HG03039 (cell line): Measurements from ENCODE around the gene GLMN.
"Not testable (repeated sequence)": the region's sequence is repeated elsewhere in the genome, so short reads cannot be mapped to it uniquely, and the experiment has no call there.

Source experiments
- ATAC-seq: cut with Tn5 transposase; IDR thresholded peaks from one replicate; pipeline ENCODE4 v1.9.1; 2021; ENCODE audit warnings: mild to moderate bottlenecking, moderate library complexity; ENCODE audit not compliant: unreplicated experiment

GLMN gene

DNA sequence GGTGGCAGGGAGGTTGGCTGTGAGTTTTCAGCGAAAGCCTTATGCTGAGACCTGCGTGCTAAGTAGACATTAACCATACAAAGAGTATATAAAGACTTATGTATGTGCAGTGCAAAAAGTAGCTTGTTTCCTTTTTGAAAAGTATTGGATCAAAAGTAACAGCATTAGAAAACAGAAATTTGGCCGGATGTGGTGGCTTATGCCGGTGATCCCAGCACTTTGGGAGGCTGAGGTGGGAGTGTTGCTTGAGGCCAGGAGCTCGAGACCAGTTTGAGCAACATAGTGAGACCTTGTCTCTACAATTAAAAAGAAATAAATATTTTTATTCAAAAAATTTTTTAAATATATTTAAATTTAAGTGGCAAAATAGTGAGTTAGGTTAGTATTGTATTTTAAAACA lies 2.2 kb upstream of the GLMN start:
- ATAC-seq: no peak

DNA sequence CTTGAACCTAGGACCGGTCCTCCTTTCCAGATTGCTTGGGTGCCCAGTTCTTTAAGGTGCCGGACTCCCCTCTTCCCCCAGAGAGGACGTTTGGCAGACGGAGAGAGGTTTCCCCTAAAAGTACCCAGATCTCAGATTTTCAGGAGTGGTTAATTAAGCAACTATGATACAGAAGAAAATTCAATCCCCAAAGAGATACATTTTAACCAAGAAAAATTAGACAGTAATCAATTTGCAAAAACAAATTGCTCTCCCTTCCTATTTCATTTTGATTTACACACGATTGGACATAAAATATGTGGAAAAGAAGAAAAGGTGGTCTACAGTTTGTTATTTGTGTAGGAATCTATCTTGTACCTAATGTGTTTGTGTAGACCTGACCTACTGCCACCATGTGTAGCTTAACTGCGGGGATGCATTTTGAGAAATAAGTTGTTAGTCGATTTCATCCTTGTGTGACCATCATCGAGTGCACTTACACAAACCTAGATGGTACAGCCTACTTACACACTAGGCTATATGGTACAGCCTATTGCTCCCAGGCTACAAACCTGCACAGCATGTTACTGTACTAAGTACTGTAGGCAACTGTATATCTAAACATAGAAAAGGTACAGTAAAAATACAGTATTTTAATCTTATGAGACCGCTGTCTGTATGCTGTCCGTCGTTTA lies 827 bp upstream of the GLMN start:
- no peak for ATAC-seq

DNA sequence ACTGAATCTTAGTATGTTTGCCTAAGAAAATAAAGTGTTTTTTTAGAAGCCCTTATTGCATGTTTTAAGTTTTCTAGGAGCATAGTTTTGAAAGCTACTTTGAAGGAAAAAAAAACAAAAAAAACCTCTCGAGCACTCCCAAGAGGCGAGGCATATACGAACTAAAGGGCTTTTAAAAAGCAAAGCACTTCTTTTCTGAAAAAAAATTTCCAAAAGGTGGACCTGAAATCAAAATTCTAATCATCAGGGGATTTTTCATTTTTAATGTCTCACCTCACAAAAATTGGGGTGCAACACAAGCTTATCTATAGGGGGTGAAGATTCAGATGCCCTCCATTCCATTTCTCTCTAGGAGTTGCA lies 594 bp downstream of the GLMN start:
- no peak for ATAC-seq

DNA sequence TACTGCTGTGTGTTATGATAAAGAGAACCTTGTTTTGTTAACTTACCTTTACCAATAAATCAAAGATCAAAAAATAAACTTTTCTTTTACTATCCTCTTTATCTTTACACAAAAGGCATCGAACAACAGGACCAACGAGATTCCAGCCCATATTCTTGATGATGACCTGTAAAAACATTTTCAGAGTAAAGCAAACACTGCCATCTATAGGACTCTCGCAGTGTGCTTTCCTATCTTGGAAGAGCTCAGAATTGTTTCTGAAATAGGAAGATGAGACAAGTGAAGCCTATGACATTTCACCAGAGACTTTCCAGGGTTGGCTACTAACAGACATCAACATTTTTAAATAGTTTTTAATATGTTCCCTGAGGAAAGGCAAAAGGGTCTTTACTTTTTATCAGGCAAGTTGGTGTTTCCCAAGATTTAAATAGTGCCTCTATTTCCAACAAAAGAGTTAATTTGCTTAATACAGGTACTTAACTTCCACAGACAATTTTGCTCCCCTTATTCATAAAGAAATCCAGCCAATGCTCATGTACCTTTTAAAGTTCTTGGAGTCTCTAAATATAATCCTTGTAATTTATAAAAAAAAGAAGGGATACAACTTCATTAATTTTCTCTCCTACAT lies 7.3 kb downstream of the GLMN start:
- ATAC-seq: no peak

DNA sequence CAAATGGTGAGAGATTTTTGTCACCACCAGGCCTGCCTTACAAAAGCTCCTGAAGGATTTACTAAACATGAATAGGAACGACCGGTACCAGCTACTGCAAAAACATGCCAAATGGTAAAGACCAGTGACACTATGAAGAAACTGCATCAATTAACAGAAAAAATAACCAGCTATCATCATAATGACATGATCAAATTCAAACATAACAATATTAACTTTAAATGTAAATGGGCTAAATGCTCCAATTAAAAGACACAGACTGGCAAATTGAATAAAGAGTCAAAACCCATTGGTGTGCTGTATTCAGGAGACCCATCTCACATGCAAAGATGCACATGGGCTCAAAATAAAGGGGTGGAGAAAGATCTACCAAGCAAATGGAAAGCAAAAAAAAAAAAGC lies 17.4 kb downstream of the GLMN start:
- not testable (repeated sequence) for ATAC-seq

DNA sequence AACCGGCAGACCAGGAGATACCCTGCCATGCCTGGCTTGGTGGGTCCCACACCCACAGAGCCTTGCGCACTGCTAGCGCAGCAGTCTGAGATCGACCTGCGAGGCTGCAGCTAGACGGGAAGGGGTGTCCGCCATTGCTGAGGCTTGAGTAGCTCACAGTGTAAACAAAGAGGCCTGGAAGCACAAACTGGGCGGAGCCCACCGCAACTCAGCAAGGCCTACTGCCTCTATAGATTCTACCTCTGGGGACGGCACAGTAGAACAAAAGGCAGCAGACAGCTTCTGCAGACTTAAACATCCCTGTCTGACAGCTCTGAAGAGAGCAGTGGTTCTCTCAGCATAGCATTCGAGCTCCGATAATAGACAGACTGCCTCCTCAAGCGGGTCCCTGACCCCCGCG lies 19.0 kb downstream of the GLMN start:
- ATAC-seq: not testable (repeated sequence)

DNA sequence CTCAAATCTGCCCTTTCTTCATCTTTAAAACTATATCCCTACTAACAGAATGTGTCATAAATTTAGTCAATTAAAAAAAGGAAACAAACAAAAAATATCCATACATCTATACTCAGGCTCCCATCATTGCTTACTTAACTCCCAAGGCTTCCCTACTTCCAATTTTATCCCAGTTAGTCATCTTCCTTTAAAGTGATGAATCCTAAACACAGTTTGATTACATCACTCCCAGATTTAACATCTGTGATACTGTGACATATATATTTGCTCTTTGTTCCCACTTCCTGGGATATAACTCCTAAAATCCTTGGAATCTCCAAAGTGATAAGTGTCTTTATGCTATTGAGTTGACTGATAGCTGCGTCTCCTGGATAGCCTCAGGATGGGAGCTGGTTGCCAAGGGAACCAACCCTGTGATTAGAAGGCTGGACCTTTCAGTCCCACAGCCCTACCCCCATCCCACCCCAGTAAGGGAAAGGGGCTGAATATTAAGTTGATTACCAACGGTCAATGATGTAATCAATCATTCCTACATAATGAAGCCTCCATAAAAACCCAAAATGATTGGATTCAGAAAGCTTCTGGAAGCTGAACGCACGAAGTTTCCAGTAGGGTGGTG lies 21.6 kb downstream of the GLMN start:
- no peak for ATAC-seq

DNA sequence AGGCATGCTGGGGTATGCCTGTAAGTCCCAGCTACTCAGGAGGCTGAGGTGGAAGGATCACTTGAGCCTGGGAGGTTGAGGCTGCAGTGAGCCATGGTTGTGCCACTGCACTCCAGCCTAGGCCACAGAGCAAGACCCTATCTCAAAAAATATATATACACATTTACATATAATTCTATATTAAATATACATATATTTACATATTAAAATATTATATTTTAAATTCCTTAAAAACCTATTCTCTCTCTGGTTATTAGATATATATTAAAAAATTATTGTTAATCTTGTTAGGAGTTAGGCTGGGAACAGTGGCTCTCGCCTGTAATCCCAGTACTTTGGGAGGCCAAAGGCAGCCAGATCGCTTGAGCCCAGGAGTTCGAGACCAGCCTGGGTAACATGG lies 22.7 kb downstream of the GLMN start:
- no peak for ATAC-seq

DNA sequence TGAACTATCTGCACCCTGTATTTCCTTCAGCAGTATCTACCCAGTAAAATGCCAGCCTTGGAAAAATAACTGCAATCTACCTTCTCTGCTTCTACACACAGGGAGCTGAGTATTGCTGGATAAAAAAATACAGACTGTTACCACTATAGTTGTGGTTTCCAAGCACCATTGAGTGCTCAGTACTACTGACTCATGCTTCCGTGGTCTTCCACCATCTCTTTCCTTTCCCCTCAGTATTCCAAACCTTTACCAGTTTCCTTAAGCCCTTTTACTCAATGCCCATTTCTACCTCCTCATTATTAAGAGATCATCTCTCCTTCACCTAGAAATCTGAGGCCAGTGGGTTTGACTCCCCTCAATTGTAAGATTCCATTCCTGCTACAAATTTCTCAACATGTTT lies 23.8 kb downstream of the GLMN start:
- ATAC-seq: no peak

DNA sequence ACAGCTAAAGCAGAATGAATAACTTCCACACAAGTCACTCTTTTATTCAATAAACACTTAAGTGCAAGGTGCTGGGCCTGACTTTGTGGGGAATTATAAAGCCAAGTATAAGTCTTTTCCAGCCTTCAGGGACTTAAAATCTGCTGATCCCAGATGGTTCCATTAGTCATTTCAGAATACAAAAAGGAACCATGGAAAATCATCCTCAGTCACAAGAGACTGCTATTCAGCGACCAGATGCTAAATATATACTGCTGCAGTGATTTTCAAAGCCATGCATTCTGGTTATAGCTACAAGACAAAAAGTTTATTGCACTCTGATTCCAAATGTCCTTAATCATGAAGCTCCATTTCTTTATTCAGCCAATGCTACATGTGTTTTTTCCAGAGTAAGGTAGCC lies 25.7 kb downstream of the GLMN start:
- ATAC-seq: no peak

DNA sequence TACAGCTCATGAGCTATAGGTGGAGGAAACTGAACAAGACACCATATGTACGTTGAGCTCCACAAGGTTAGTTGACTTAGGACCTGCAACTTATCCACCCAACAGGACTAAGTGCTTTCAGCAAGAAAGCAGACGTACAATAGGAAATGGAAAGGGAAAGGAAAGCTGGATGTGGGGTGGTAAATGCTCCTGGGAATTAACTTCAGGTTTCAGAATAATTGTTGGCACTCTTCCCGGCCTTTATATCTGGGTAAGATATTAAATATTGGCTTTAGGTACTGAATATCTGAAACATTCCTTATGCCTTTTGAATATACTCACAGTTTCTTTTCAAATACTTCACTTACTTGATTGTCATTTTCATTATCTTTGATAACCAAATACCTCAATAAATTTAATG lies 36.3 kb downstream of the GLMN start:
- no peak for ATAC-seq

DNA sequence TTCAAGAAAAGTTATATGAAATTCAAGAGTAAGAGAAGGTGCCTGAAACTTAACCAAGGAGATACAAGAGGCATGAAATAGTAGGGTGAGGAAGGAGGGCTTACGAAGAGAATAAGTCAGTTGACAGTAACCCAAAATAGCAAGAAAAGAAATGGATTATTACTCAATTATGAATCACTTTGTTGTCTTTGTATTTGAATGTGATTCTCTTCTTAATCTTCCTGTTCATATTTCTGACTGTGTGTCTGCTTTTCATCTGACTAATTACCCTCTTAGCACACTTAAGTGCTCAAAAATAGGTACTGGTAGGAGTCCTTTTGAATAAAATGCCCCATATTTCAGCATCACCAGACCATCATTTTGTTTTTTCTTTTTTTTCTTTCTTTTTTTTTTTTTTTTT lies 39.4 kb downstream of the GLMN start:
- ATAC-seq: no peak

DNA sequence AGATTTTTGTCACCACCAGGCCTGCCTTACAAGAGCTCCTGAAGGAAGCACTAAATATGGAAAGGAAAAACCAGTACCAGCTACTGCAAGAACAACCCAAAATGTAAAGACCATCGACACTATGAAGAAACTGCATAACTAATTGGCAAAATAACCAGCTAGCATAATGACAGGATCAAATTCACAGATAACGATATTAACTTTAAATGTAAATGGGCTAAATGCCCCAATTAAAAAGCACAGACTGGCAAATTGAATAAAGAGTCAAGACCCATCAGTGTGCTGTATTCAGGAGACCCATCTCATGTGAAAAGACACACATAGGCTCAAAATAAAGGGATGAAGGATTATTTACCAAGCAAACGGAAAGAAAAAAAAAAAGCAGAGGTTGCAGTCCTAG lies 44.1 kb downstream of the GLMN start:
- not testable (repeated sequence) for ATAC-seq

DNA sequence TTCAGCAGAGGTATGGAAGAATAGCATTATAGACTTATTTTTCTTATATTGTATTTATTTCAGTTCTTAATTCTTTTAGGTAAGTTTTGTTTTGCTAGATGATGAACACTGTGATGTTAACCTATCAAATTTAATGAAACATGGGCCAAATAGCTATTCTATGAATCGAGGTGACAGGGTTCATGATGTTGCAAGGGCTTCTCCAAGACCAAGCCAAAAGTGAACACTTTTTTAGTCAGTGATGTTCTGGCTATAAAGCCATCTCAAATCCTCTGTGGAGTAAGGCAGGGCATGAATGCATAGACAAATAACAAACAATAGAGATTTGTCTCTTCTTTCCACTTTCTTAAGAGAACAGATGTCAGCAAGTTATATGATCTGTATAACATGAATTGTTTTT lies 54.4 kb downstream of the GLMN start:
- no peak for ATAC-seq

DNA sequence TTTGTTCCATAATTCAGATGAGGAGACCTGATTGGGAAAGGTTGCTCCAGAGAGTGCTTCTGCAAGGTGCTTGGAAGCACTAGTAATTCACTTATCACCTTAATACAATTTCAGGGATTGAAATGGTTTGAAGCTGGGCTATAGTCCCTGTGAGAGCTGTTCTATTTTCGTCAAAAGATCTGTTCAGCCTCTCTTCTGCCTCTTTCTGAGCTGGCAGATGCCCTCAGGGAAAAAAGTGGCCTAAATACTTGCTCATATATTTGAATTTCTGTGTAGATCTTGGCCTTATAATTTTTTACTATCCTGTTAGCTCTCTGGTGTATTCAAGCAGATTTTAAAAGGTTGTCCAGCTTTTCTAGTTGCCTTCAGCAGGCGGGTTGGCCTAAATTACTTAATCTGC lies 58.8 kb downstream of the GLMN start:
- no peak for ATAC-seq

DNA sequence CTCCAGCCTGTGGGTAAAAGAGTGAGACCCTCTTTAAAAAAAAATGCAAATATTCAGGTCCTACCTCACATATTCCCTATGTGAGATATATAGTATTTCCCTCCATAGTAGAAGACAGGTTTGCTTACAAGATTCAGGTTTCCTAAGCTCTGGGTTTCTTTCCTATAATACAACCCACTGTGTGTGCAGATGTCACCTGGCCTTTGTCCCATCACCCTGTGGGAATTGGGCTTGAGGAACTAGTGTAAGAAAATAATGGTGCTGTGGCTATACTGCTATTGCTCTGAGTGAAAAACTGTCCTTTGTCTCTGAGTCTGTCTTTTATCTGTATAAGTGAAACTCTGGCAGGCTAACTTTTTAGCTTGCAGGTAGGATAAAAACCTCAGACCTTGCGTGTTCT lies 68.1 kb downstream of the GLMN start:
- ATAC-seq: no peak

DNA sequence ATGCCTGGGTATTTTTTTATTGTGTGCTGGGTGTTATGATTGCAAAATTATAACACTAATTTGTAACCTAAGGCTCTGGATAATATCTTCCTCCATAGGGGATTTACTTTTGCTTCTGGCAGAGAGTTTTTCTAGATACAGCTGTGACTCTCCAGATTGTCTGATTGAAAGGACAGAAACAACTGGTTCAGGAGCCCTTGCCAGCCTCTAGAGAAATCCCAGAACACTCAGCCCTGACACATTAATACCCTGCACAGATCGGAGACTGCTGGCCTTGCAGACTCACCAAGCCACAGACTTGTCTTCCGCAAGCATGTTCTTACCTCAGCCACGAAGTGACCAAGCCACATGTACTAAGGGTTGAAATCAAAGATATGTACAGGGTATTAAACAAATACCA lies 70.4 kb downstream of the GLMN start:
- ATAC-seq: no peak

DNA sequence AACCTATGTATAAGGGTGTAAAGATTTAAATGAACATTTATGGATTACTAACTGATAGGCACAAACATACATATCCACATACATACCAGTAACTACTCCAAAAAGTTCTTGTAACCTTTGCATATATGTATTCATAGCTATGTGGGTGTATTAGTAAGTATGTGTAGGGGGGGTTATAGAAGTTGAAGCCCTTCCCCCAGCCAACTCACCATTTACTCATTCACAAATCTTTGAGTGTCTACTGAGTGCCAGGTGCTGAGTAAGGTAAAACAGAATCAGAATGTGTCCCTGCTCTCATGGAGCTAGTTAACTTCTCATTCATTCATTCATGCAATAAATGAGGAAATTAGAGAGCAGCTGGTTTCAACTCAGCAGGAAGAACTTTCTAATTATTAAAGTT lies 79.8 kb downstream of the GLMN start:
- no peak for ATAC-seq

DNA sequence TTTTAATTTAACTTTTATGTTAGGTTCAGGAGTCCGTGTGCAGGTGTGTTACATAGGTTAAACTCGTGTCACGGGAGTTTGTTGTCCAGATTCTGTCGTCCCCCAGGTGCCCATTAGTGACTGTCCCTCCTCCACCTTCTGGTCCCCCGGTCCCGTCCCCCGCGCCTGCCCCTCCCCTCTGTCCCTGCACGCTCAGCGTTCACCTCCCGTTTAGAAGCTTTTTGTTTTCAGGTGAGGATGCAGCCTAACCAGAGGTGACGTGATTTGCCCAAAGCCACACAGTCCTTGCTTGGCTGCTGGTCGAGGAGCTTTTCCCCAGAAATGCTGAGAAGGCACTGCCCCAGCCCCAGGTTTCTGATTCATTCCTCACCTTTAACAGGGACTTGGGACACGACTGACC lies 80.2 kb downstream of the GLMN start:
- ATAC-seq: no peak

DNA sequence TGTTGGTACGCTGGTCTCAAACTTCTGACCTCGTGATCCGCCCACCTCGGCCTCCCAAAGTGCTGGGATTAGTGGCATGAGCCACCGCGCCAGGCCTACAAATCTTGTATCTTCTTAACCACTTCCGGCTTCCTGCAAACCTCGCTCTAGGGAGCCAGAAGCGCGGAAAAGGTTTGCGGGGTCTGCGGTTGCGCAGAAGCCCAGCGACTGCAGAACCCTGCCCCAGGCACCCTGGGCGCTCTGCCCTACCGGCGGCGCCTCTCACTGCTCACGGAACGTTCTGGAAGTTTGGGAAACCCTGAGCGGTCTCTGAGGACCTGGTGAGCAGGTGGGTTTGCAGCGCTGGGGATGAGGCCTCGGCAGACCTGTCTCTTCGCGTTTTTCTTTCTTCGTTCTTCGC lies 81.1 kb downstream of the GLMN start, which contains the start of gene C1orf146:
Gene C1orf146 (plus strand): TSS at position 195 of the 400 bp plus-strand sequence. CDS start 13,506 bp downstream, outside the sequence.
- no peak for ATAC-seq

DNA sequence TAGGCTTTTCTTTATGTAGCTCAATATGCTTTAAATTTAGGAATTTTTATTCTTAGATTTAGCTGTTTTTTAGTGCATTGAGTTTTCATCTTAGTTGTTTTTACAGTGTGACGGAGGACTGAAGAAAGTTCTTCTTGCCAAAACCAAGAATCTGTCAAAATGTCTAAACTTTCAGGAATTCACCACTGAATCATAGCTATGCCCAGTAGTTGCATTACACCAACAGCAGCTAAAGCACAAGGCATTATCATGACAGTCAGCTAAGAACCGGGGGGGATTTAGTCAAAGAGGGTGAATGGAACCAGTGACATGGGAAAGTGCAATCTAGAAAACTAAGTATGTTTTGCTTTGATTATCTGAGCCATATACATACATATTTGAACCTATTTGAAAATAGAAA lies 87.6 kb downstream of the GLMN start:
- no peak for ATAC-seq

DNA sequence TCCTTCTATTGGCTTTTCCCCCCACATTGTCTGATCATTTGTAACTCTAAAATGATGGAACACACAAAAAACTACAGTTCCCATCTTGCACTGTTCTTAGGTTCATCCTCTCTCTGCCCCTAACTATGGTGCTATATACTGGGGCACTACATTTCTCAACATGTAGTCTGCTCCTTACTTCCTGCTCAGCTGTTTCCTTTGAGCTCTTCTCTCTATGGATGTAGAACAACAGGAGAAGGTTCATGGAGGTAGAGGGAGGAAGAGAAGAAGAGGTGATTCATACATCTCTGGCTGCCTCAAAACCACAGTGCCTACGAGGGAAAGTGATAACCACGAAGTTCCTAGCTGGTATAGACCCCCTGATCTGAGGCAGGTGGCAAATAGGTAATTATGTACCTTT lies 88.1 kb downstream of the GLMN start:
- ATAC-seq: no peak

DNA sequence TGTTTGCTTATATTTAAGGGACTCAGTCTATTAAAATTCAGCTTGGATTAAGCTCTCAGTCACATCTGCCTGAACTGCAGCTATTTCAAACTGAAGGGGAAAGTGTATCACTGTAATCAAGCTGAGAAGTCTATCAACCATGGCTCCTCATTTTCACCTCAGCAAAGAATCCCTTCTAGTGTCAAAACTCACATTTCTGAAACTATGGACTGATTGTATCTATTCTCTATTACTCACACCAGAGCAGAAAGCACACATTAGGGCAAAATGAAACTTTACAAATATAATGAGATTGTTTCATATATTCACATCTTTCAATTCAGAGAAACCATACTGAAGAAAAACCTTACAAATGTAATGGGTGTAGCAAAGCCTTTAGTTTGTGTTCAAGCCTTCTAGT lies 95.7 kb downstream of the GLMN start:
- ATAC-seq: no peak
